GM23338 (cell line): ENCODE results near the gene LYPD5. TPM values are rescaled to one million over a fixed set of nuclear protein-coding genes. Genes with fewer than 3 reads are reported as not detected.
A peak's percentile ranks its signal among the peaks of the same experiment; 100 is the strongest.

Source experiments
- ATAC-seq: fragments of 200-7000 bp; cut with Tn5 transposase; 3 replicates; pipeline ENCODE4 v1.9.1; 2020
- DNase-seq: peaks from one replicate; pipeline ENCODE4 v3.0.0-alpha.2; 2015; ENCODE audit warnings: low spot score
- H2AFZ ChIP-seq: fragments of 200-600 bp; sonication (generic); 2 replicates; pipeline ENCODE4 v1.8.0; 2016; ENCODE audit warnings: antibody characterized with exemption, mild to moderate bottlenecking, moderate library complexity
- H3F3A ChIP-seq: fragments of 200-600 bp; sonication (generic); replicated peaks from 2 replicates; pipeline ENCODE4 v1.8.0; 2017; ENCODE audit warnings: antibody characterized with exemption, mixed run types, low read depth
- H3K27ac ChIP-seq: fragments of 200-600 bp; sonication (generic); 2 replicates; pipeline ENCODE4 v1.6.1; 2016; ENCODE audit warnings: low read depth
- H3K27me3 ChIP-seq: fragments of 200-600 bp; sonication (generic); 2 replicates; pipeline ENCODE4 v1.8.0; 2016; ENCODE audit warnings: mild to moderate bottlenecking, mixed run types, moderate library complexity; ENCODE audit not compliant: insufficient read depth
- H3K36me3 ChIP-seq: fragments of 200-600 bp; sonication (generic); 2 replicates; pipeline ENCODE4 v1.8.0; 2016; ENCODE audit warnings: mild to moderate bottlenecking; ENCODE audit not compliant: insufficient read depth
- H3K4me1 ChIP-seq: fragments of 200-600 bp; sonication (generic); 2 replicates; pipeline ENCODE4 v1.8.0; 2016; ENCODE audit warnings: mild to moderate bottlenecking, moderate library complexity; ENCODE audit not compliant: insufficient read depth
- H3K4me2 ChIP-seq: fragments of 200-600 bp; sonication (generic); 2 replicates; pipeline ENCODE4 v1.7.1; 2017; ENCODE audit warnings: mixed run types
- H3K4me3 ChIP-seq: fragments of 200-600 bp; sonication (generic); 2 replicates; pipeline ENCODE4 v1.6.1; 2016; ENCODE audit warnings: mixed run types
- H3K79me2 ChIP-seq: fragments of 200-600 bp; sonication (generic); replicated peaks from 2 replicates; pipeline ENCODE4 v1.8.0; 2017; ENCODE audit warnings: mild to moderate bottlenecking; ENCODE audit not compliant: insufficient read depth
- H3K9me2 ChIP-seq: fragments of 200-600 bp; sonication (generic); 2 replicates; pipeline ENCODE4 v1.8.0; 2017; ENCODE audit not compliant: insufficient read depth
- H4K20me1 ChIP-seq: fragments of 200-600 bp; sonication (generic); replicated peaks from 2 replicates; pipeline ENCODE4 v1.8.0; 2017; ENCODE audit warnings: mild to moderate bottlenecking; ENCODE audit not compliant: insufficient read depth
- H3K27ac Mint-ChIP-seq: 2 replicates; pipeline ENCODE4 v1.8.0; 2020; ENCODE audit warnings: inconsistent platforms, mild to moderate bottlenecking, moderate library complexity, mixed read lengths
- H3K27me3 Mint-ChIP-seq: 3 replicates; pipeline ENCODE4 v1.8.0; 2022; ENCODE audit warnings: low read depth, mild to moderate bottlenecking, moderate library complexity, mixed read lengths, inconsistent platforms; ENCODE audit not compliant: insufficient read depth, poor library complexity
- H3K36me3 Mint-ChIP-seq: 3 replicates; pipeline ENCODE4 v1.8.0; 2021; ENCODE audit warnings: low read depth, mild to moderate bottlenecking, inconsistent platforms, moderate library complexity, mixed read lengths
- H3K4me1 Mint-ChIP-seq: 3 replicates; pipeline ENCODE4 v1.8.0; 2020; ENCODE audit warnings: mild to moderate bottlenecking, inconsistent platforms, mixed read lengths
- H3K4me3 Mint-ChIP-seq: 3 replicates; pipeline ENCODE4 v1.8.0; 2021; ENCODE audit warnings: moderate library complexity, mild to moderate bottlenecking, inconsistent platforms, mixed read lengths
- H3K9me3 Mint-ChIP-seq: 3 replicates; pipeline ENCODE4 v1.8.0; 2020; ENCODE audit warnings: moderate library complexity, mild to moderate bottlenecking, inconsistent platforms, mixed read lengths
- CREB1 ChIP-seq: fragments of 250-450 bp; sonication (Bioruptor Pico); IDR thresholded peaks from 2 replicates; pipeline ENCODE4 v1.5.0; 2020; ENCODE audit warnings: low read depth, mild to moderate bottlenecking, moderate library complexity
- JUNB ChIP-seq: IDR thresholded peaks from one replicate; pipeline ENCODE4 v1.6.1; 2016; ENCODE audit warnings: antibody characterized with exemption; ENCODE audit not compliant: unreplicated experiment
- NANOG ChIP-seq: IDR thresholded peaks from 2 replicates; pipeline ENCODE4 v1.6.1; 2016; ENCODE audit warnings: antibody characterized with exemption, borderline replicate concordance
- STAT1 ChIP-seq: IDR thresholded peaks from one replicate; pipeline ENCODE4 v1.6.1; 2016; ENCODE audit warnings: antibody characterized with exemption; ENCODE audit not compliant: unreplicated experiment
- ZNF331 ChIP-seq: fragments of 250-450 bp; sonication (Bioruptor Pico); IDR thresholded peaks from 2 replicates; pipeline ENCODE4 v1.5.0; 2020; ENCODE audit warnings: low read depth, mild to moderate bottlenecking, moderate library complexity
- polyA plus RNA-seq: library from polyadenylated mRNA; unstranded; fragments of >200 nt; fragmentation: Nextera tagmentation; extraction: Ambion mirVana; gene quantifications from 2 replicates; pipeline ENCODE4 v1.2.1, GENCODE V29; 2016
- total RNA-seq: library from RNA; depleted of rRNA; stranded (reverse); fragments of >200 nt; shearing (Covaris generic); gene quantifications from 2 replicates; pipeline ENCODE4 v1.2.3, GENCODE V29; 2014
- TF ChIP-seq, protein P1 (sequence below), 2 experiments: fragments of 200-600 bp in 1 of 2; sonication (generic) in 1 of 2; conservative IDR thresholded peaks; 2 replicates each; pipeline versions ENCODE4 v1.5.1 to v1.6.1; 2016 to 2017; ENCODE audit warnings: antibody characterized with exemption in 2 of 2, low read depth in 2 of 2, mild to moderate bottlenecking in 2 of 2, moderate library complexity in 1 of 2
- TF ChIP-seq, protein P2 (sequence below): IDR thresholded peaks from 2 replicates; pipeline ENCODE4 v1.6.1; 2016; ENCODE audit warnings: antibody characterized with exemption

The LYPD5 gene
- total and polyA plus RNA-seq, 2 experiments from 2014 or later, result 1.1 to 1.5 TPM

GRCh38 chr19:43784981-43785808, 17.1 kb downstream of the LYPD5 start:
- 0 out of 2 replicates have a peak, but pooled peaks cover 4% of the 10 kb centered on the region for H4K20me1 ChIP-seq
- Mint-ChIP-seq H3K27ac (peak overlapping the region; percentile 58; the same call in 1 of the 2 replicates), H3K4me1 (peaks cover 9% of the 10 kb centered on the region), H3K36me3 (no peaks in the 10 kb centered on the region), H3K27me3 (peaks cover 8% of the 10 kb centered on the region), H3K9me3 (no peaks in the 10 kb centered on the region; the same call in 2 of the 3 replicates), H3K4me3 (no peak overlapping the region)
- no peaks in the 10 kb centered on the region for H3F3A ChIP-seq
- no peak overlapping the region for H3K4me2 ChIP-seq
- TF ChIP-seq, protein P1, sequence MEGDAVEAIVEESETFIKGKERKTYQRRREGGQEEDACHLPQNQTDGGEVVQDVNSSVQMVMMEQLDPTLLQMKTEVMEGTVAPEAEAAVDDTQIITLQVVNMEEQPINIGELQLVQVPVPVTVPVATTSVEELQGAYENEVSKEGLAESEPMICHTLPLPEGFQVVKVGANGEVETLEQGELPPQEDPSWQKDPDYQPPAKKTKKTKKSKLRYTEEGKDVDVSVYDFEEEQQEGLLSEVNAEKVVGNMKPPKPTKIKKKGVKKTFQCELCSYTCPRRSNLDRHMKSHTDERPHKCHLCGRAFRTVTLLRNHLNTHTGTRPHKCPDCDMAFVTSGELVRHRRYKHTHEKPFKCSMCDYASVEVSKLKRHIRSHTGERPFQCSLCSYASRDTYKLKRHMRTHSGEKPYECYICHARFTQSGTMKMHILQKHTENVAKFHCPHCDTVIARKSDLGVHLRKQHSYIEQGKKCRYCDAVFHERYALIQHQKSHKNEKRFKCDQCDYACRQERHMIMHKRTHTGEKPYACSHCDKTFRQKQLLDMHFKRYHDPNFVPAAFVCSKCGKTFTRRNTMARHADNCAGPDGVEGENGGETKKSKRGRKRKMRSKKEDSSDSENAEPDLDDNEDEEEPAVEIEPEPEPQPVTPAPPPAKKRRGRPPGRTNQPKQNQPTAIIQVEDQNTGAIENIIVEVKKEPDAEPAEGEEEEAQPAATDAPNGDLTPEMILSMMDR (conservative IDR thresholded peaks at IDR 0.05; ENCODE audit: low read depth in 2 of 2), result peak; percentile 84 to 98
- TF ChIP-seq ZNF331 (CRISPR knock-in tag), result no peak
- no peak overlapping the region; the same call in 1 of the 2 replicates for H2AFZ ChIP-seq
- H3K79me2 ChIP-seq, result no peaks in the 10 kb centered on the region
- ATAC-seq (peak; percentile 93), DNase-seq (peak; percentile 92)
- no peak overlapping the region for H3K4me3 ChIP-seq
- no peaks in the 10 kb centered on the region for H3K4me1 ChIP-seq
- no peak overlapping the region for H3K27ac ChIP-seq
- 0 out of 2 replicates have a peak, but pooled peaks cover 3% of the 10 kb centered on the region for H3K27me3 ChIP-seq
- no peaks in the 10 kb centered on the region for H3K9me2 ChIP-seq
- no peaks in the 10 kb centered on the region for H3K36me3 ChIP-seq

DNA sequence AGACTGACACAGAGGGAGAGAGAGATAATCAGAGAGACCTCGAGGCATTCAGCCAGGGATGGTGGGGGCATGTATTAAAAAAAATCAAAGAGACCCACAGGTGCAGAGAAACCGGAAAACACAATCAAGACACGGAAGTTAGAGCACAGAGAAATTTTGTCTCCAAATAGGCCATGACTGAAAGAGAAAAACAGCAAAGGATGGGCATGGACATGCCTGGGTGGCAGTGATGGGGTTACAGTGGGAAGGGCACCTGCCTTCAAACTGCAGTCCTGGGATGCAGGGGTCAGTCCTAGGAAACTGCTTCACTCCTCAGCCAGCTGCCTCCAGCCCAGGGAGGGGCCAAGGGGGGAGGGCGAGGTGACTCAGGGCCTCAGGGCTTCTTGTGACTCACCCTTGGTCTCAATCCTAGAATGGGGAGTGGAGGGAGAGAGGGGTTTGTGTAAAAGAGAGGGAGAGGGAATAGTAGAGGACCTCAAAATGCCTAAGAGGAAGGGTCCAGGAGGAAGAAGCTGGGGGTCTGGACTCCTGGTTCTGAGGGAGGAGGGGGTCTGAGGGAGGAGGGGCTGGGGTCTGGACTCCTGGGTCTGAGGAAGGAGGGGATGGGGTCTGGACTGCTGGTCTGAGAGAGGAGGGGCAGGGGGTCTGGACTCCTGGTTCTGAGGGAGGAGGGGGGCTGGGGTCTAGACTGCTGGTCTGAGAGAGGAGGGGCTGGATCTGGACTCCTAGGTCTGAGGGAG, 17.8 kb downstream of the LYPD5 start:
- peaks cover 17% of the 10 kb centered on the region for H3K4me1 Mint-ChIP-seq
- no peaks in the 10 kb centered on the region; the same call in 2 of the 3 replicates for H3K9me3 Mint-ChIP-seq
- Histone ChIP-seq H3F3A (no peaks in the 10 kb centered on the region), H3K79me2 (no peaks in the 10 kb centered on the region), H3K9me2 (no peaks in the 10 kb centered on the region), H3K4me3 (no peak overlapping the region), H3K36me3 (no peaks in the 10 kb centered on the region), H3K4me2 (no peak overlapping the region), H3K27ac (no peak overlapping the region), H2AFZ (peak overlapping the region; percentile 38; the same call in 1 of the 2 replicates), H4K20me1 (0 out of 2 replicates have a peak, but pooled peaks cover 4% of the 10 kb centered on the region), H3K4me1 (peaks cover 5% of the 10 kb centered on the region; the same call in 1 of the 2 replicates), H3K27me3 (0 out of 2 replicates have a peak, but pooled peaks cover 3% of the 10 kb centered on the region)
- no peak overlapping the region; the same call in 2 of the 3 replicates for H3K4me3 Mint-ChIP-seq
- H3K27me3 Mint-ChIP-seq, result peaks cover 8% of the 10 kb centered on the region
- TF ChIP-seq NANOG (no peak), STAT1 (no peak), ZNF331 (CRISPR knock-in tag) (no peak), CREB1 (CRISPR knock-in tag) (no peak), JUNB (no peak)
- TF ChIP-seq, protein P2, sequence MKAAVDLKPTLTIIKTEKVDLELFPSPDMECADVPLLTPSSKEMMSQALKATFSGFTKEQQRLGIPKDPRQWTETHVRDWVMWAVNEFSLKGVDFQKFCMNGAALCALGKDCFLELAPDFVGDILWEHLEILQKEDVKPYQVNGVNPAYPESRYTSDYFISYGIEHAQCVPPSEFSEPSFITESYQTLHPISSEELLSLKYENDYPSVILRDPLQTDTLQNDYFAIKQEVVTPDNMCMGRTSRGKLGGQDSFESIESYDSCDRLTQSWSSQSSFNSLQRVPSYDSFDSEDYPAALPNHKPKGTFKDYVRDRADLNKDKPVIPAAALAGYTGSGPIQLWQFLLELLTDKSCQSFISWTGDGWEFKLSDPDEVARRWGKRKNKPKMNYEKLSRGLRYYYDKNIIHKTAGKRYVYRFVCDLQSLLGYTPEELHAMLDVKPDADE, result no peak
- no peak overlapping the region for H3K27ac Mint-ChIP-seq
- no peak for DNase-seq
- ATAC-seq, result no peak
- no peaks in the 10 kb centered on the region for H3K36me3 Mint-ChIP-seq
